Measurements from ENCODE around the gene CLTCL1. TPM values are rescaled to one million over a fixed set of nuclear protein-coding genes. Genes with fewer than 3 reads are reported as not detected.

Gene CLTCL1
- total RNA-seq, 1 donor from 2014 or later = 7.9 TPM

Small RNAs within 50 kb of the gene (small RNA-seq; reads per million reads assigned to genes)
- gene AC000081.1 (ENCODE audit: low replicate concordance) (not detected), gene RF00398 (ENCODE audit: low replicate concordance) (not detected)

Other genes starting within 250 kb of the CLTCL1 start
- gene DGCR2, start 169.3 kb downstream of the CLTCL1 start, total RNA-seq = 55.8 TPM
- not detected for gene TSSK2, start 160.4 kb downstream of the CLTCL1 start, total RNA-seq
- gene ESS2, start 147.1 kb downstream of the CLTCL1 start, total RNA-seq = 9.1 TPM
- 0.49 TPM for gene GSC2, start 141.4 kb downstream of the CLTCL1 start, total RNA-seq
- 26.3 TPM for gene SLC25A1, start 113.0 kb downstream of the CLTCL1 start, total RNA-seq
- gene HIRA, start 140.0 kb upstream of the CLTCL1 start, total RNA-seq = 21.4 TPM
- gene MRPL40, start 140.8 kb upstream of the CLTCL1 start, total RNA-seq = 8.4 TPM
- gene C22orf39, start 156.0 kb upstream of the CLTCL1 start, total RNA-seq = 30.2 TPM
- gene UFD1, start 187.5 kb upstream of the CLTCL1 start, total RNA-seq = 18.4 TPM
- 0.49 TPM for gene CDC45, start 188.2 kb upstream of the CLTCL1 start, total RNA-seq
- gene CLDN5, start 232.7 kb upstream of the CLTCL1 start, total RNA-seq = 56.1 TPM

Data from temporal lobe (tissue), 2 donors.